SK-N-SH treated with all-trans-retinoic acid at 6 μM for 48 hours (cell line): ENCODE data around the gene CHN1.

ENCODE experiments used
- CREB5 ChIP-seq: fragments of 250-450 bp; sonication (Bioruptor Pico); IDR thresholded peaks from 2 replicates; pipeline ENCODE4 v1.5.1; 2020; ENCODE audit warnings: low read depth, mild to moderate bottlenecking, moderate library complexity
- CSDC2 ChIP-seq: fragments of 250-450 bp; sonication (Bioruptor Pico); IDR thresholded peaks from 2 replicates; pipeline ENCODE4 v1.5.0; 2020; ENCODE audit warnings: mild to moderate bottlenecking, moderate library complexity
- CSRNP3 ChIP-seq: fragments of 250-450 bp; sonication (Bioruptor Pico); IDR thresholded peaks from 2 replicates; pipeline ENCODE4 v1.5.1; 2021; ENCODE audit warnings: mild to moderate bottlenecking, moderate library complexity
- ESRRG ChIP-seq: fragments of 250-450 bp; sonication (Bioruptor Pico); IDR thresholded peaks from 2 replicates; pipeline ENCODE4 v1.6.1; 2021; ENCODE audit warnings: mild to moderate bottlenecking
- OSR1 ChIP-seq: fragments of 250-450 bp; sonication (Bioruptor Pico); IDR thresholded peaks from 2 replicates; pipeline ENCODE4 v1.8.0; 2022; ENCODE audit warnings: moderate library complexity, mild to moderate bottlenecking, inconsistent platforms
- PATZ1 ChIP-seq: fragments of 250-450 bp; sonication (Bioruptor Pico); IDR thresholded peaks from 2 replicates; pipeline ENCODE4 v1.8.0; 2020; ENCODE audit warnings: mild to moderate bottlenecking, moderate library complexity, borderline replicate concordance
- PPARA ChIP-seq: fragments of 250-450 bp; sonication (Bioruptor Pico); IDR thresholded peaks from 2 replicates; pipeline ENCODE4 v1.5.0; 2020; ENCODE audit warnings: mild to moderate bottlenecking, borderline replicate concordance
- RARB ChIP-seq: fragments of 250-450 bp; sonication (Bioruptor Pico); IDR thresholded peaks from 2 replicates; pipeline ENCODE4 v1.8.0; 2021; ENCODE audit warnings: mild to moderate bottlenecking, moderate library complexity
- TOX ChIP-seq: fragments of 250-450 bp; sonication (Bioruptor Pico); IDR thresholded peaks from 2 replicates; pipeline ENCODE4 v1.8.0; 2021; ENCODE audit warnings: mild to moderate bottlenecking, moderate library complexity, borderline replicate concordance
- ZFP30 ChIP-seq: fragments of 450-650 bp; formaldehyde crosslinking; IDR thresholded peaks from 2 replicates; pipeline ENCODE4 v1.5.0; 2022; ENCODE audit warnings: mild to moderate bottlenecking, moderate library complexity
- ZNF70 ChIP-seq: fragments of 450-650 bp; formaldehyde crosslinking; IDR thresholded peaks from 2 replicates; pipeline ENCODE4 v1.5.0; 2020; ENCODE audit warnings: mild to moderate bottlenecking, moderate library complexity

- TF ChIP-seq OSR1 (CRISPR knock-in tag) (no peak), PATZ1 (CRISPR knock-in tag) (no peak), ZFP30 (CRISPR knock-in tag) (no peak), TOX (CRISPR knock-in tag) (no peak), ZNF70 (no peak), CREB5 (CRISPR knock-in tag) (no peak), CSRNP3 (CRISPR knock-in tag) (no peak), ESRRG (CRISPR knock-in tag) (no peak), RARB (CRISPR knock-in tag) (no peak), PPARA (CRISPR knock-in tag) (no peak), CSDC2 (CRISPR knock-in tag) (no peak)
These were observed 20.6 kb downstream of the CHN1 start for GRCh38 chr2:174984561-174984960.
